HG03565 (cell line): Measurements from ENCODE around the gene SYNE1.
"Not testable (repeated sequence)": the region's sequence is repeated elsewhere in the genome, so short reads cannot be mapped to it uniquely, and the experiment has no call there.

ENCODE experiments used
- ATAC-seq: cut with Tn5 transposase; IDR thresholded peaks from one replicate; pipeline ENCODE4 v1.9.1; 2021; ENCODE audit warnings: mild to moderate bottlenecking, moderate library complexity; ENCODE audit not compliant: unreplicated experiment

SYNE1 gene

DNA sequence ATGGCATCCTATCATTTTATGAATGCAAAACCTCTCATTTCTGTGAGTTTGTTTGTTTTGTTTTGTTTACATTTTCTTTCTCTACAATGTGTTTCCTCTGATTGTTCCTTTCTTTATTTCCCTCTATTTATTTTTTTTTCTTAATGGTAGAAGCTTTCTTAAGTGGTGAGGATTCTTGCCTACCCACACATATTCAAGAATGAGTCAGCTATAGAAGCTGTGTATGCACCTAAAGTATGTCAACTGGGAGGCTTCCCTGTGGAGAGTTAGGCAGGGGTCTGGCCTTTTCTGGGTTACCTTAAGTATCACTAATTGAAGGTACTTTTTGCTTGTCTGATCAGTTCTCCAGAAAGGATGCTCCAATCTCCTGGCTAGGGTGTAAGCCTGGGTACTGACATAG lies 475.7 kb downstream of the SYNE1 start:
- ATAC-seq = peak; percentile 45

- ATAC-seq = peak; percentile 96
Measured at GRCh38 chr6:152160346-152160745, 476.8 kb downstream of the SYNE1 start.

DNA sequence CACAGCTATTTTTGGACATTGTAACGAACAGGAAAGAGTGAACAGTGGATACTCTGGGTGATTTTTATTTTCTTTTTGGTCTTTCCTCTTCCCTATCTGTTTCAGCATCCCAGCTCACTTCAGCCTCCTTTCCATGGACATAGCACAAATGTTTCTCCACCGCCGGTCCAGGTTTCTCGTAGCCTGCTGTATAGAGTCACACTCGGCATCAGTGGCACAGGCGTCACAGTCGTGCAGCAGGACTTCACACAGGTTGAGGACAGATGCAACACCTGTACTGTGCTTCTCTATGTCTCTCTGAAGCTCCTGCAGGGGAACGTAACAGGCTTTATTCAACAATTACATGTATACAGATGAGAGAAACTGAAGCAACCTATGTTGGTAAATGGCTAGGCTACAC lies 481.4 kb downstream of the SYNE1 start:
- ATAC-seq = no peak

- ATAC-seq = no peak
Measured at GRCh38 chr6:152154559-152155356, 482.4 kb downstream of the SYNE1 start.

GRCh38 chr6:152151920-152152319 lies 485.2 kb downstream of the SYNE1 start:
- ATAC-seq = no peak

GRCh38 chr6:152150196-152150595 lies 487.0 kb downstream of the SYNE1 start:
- no peak for ATAC-seq

DNA sequence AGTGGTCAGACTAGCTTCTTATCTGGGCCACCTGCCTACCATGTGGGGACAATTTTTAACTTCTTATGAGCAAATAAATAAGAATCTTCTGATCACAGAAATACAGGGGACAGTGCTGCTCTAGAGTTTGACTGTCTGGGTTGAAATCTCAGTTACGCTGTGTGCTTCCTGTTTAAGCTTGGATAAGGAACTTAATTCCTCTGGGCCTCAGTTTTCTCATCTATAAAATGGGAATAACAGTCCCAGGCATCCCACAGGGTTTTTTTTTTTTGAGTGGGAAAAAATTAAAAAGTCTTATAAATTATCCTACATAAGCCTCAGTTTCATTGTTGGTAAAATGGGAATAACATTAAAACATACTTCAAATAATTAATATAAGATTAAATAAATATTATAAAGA lies 488.8 kb downstream of the SYNE1 start:
- ATAC-seq = no peak

DNA sequence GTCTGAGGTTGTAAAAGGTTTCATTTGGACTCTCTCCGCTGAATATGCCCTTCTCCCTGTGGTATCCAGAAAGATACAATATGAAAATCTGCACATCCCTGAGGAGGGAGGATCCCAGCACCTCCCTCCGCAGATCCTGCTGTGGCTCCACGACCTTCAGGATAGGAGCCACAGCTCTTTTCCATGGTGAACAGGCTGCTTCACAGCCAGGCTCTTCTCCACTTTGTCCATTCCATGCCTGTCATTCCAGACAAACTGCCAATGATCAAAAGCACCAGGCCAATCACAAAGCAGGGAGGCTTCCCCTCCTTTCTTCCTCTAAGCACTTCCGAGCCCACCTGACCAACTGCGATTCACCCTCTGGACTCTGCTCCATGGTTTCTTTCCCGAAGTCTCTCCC lies 489.9 kb downstream of the SYNE1 start:
- ATAC-seq = no peak

GRCh38 chr6:152146385-152146784 lies 490.8 kb downstream of the SYNE1 start:
- ATAC-seq = no peak

DNA sequence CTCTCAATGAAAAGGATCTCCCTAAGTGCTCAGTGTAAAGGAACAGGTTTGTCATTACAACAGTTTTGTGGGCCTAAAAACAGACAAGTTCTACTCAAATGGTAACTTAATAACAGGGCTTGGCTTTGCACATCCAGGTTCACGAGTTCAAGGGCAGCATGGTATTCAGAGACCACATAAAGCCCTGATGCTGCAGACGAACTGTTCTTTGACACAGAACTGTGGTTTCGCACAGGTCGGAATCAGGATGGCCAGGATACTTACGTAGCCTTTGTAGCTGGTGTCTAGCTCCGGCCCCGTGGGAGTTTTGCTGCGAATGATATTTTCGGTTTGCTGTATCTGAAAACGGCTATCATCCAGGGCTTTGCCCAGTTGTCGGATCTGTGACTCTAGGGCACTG lies 493.8 kb downstream of the SYNE1 start:
- ATAC-seq = no peak

- ATAC-seq = no peak
Measured at GRCh38 chr6:152142105-152142504, 495.1 kb downstream of the SYNE1 start.

GRCh38 chr6:152138344-152138743 lies 498.8 kb downstream of the SYNE1 start:
- not testable (repeated sequence) for ATAC-seq

GRCh38 chr6:152136449-152136825 lies 500.7 kb downstream of the SYNE1 start:
- ATAC-seq = no peak

DNA sequence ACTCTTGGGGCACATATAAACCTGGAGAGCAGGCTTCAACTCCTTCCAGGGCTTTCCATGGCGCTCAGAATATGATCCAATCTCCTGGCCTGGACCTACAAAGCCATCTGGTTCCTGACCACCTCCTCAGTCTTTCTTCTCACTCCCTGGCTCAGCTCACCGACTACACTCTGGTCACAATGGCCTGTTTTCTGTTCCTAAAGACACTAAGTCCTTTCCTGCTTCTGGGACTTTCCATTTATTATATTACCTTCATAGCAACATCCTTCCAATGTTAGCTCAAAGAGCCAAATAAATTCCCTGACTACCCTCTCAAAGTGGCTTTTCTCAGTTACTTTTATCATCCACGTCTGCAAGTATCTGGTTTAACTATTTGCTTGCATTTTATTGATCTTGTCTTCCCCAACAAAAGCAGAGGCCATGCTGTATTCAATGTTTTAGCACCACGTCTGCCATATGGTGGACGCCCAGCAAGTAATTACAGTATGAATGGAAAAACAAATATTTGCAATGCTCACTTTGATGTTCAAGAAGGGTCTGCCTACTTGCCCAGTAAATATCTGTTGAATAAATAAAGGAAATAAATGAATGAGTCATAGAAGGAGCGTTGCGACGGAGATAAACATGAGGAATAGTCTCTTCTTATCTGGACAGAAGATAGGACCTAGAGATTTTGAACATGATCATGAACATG lies 501.3 kb downstream of the SYNE1 start:
- no peak for ATAC-seq

DNA sequence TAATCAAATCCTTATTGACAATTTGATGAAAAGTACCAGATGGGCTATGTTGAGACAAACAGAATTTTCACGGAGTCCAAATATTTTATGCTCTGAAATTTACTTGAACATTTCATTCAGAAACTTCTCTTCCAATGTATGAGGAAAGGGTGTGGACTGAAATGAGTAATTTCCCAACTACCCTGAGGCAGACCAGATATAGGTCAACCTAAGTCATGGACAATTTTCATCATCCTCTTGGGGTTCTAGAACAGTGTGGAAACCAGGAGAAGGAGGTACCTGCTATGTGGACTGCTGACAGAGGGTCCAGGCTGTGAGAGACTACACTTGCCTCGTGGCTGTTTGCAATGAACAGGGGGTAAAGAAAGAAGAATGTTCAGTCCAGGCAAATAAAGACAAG lies 506.7 kb downstream of the SYNE1 start:
- ATAC-seq = no peak

DNA sequence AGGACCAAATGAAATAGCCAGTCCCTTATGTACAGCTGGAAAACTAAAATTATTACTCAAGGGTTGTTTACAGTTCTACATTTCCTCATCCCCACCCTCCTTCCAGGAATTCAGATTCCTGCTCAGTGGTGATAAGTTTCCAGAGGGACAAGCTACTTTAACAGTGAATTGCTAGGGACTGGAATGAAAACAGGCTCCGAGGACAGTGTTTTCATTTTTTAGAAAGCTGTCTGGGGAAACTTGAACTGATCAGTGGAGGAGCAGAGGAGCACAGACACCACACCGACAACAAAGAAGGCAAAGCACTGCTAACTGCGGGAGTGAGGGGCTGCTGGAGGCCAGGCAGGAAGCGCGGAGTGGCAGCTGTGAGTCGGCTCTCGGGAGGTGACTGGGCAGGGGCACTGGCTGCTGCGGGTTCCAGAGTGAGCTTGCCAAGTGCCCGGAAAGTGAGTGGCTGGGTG lies 507.4 kb downstream of the SYNE1 start:
- ATAC-seq = no peak

DNA sequence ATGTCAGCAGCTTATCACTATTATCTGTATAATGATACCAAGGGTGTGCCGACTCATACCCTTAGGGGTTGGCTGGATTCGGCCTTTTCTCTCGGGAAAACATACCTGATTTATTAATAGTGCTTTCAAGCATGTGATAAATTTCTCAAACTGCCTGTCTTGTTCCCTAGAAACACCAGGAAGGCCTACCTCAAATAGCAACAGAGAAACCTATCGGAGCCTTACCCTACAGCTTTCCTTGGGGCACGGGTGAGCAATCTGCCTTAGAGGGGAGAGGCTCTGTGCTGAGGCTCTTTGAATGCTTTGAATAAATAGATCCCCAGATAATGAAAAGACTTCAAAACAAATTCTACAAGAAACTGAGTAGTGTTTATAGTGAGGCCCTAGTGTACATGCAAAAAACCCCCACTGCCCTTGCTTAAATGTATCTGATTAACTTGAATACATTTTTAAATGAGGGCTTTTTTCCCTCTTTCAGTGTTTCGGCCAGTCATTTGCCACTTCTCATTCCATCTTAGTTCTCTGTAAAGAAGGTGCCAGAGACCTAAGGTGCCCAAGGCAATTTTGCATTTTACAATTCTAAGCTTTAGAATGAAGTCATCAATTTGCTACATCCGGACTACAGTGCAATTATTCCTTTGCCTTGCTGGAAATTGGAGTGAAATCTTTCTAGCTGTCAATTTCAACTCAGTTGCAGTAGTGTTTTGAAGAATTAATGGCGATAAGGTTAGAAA lies 509.6 kb downstream of the SYNE1 start:
- no peak for ATAC-seq

GRCh38 chr6:152124429-152125074 lies 512.6 kb downstream of the SYNE1 start:
- peak; percentile 84 for ATAC-seq

- ATAC-seq = no peak
Measured at GRCh38 chr6:152123076-152123475, 514.1 kb downstream of the SYNE1 start.

GRCh38 chr6:152122434-152122833 lies 514.7 kb downstream of the SYNE1 start:
- ATAC-seq = no peak

- ATAC-seq = no peak
Measured at GRCh38 chr6:152121910-152122309, 515.3 kb downstream of the SYNE1 start.
